ENCODE measurements around the gene TET1.

TET1 gene

GRCh38 chr10:68564712-68565111 is 4.6 kb downstream of the TET1 start:
- TF ChIP-seq PKNOX1 (IDR thresholded peaks at IDR 0.05): no peak
- no peak for TF ChIP-seq FOXK2 (IDR thresholded peaks at IDR 0.05)
- TF ChIP-seq CTBP1 (IDR thresholded peaks at IDR 0.05; ENCODE audit: borderline replicate concordance): no peak
- no peak for TF ChIP-seq LEF1 (IDR thresholded peaks at IDR 0.05; ENCODE audit: borderline replicate concordance)
- TF ChIP-seq TARDBP (IDR thresholded peaks at IDR 0.05): no peak
- no peak for TF ChIP-seq HDGF (IDR thresholded peaks at IDR 0.05; ENCODE audit: borderline replicate concordance)
- TF ChIP-seq SUZ12 (IDR thresholded peaks at IDR 0.05): no peak
- TF ChIP-seq FOXA1 (IDR thresholded peaks at IDR 0.05): no peak
- no peak for TF ChIP-seq ARNT (IDR thresholded peaks at IDR 0.05)
- no peak for TF ChIP-seq L3MBTL2 (conservative IDR thresholded peaks at IDR 0.05)
- no peak for TF ChIP-seq ELF4 (IDR thresholded peaks at IDR 0.05)
- TF ChIP-seq NFRKB (IDR thresholded peaks at IDR 0.05): no peak
- no peak for TF ChIP-seq BHLHE40 (IDR thresholded peaks at IDR 0.05; ENCODE audit: borderline replicate concordance)
- no peak for TF ChIP-seq SP1 (IDR thresholded peaks at IDR 0.05)
- TF ChIP-seq FOXM1 (IDR thresholded peaks at IDR 0.05; ENCODE audit: borderline replicate concordance): no peak
- TF ChIP-seq ZNF384 (IDR thresholded peaks at IDR 0.05): no peak
- no peak for DNase-seq (ENCODE audit: extremely low spot score)
- ChIA-PET POLR2A (no interaction called here), CTCF (interaction anchor here (1.1 kb wide), 1 partner anchor 13 kb away, joined by 8 read pairs; no protein-coding TSS in a partner anchor)

GRCh38 chr10:68565658-68566057 is 5.5 kb downstream of the TET1 start:
- CTCF ChIA-PET: interaction anchor here (0.5 to 1.1 kb wide), 2 partner anchors 14 to 16 kb away, joined by 3 to 8 read pairs; no protein-coding TSS in a partner anchor
- TF ChIP-seq TARDBP (IDR thresholded peaks at IDR 0.05) (no peak), FOXM1 (IDR thresholded peaks at IDR 0.05; ENCODE audit: borderline replicate concordance) (no peak), L3MBTL2 (conservative IDR thresholded peaks at IDR 0.05) (no peak), CTBP1 (IDR thresholded peaks at IDR 0.05; ENCODE audit: borderline replicate concordance) (no peak), ELF4 (IDR thresholded peaks at IDR 0.05) (no peak), HDGF (IDR thresholded peaks at IDR 0.05; ENCODE audit: borderline replicate concordance) (no peak), LEF1 (IDR thresholded peaks at IDR 0.05; ENCODE audit: borderline replicate concordance) (no peak), FOXK2 (IDR thresholded peaks at IDR 0.05) (no peak), BHLHE40 (IDR thresholded peaks at IDR 0.05; ENCODE audit: borderline replicate concordance) (no peak), ARNT (IDR thresholded peaks at IDR 0.05) (no peak), SP1 (IDR thresholded peaks at IDR 0.05) (no peak), NFRKB (IDR thresholded peaks at IDR 0.05) (no peak), FOXA1 (IDR thresholded peaks at IDR 0.05) (no peak), ZNF384 (IDR thresholded peaks at IDR 0.05) (no peak), PKNOX1 (IDR thresholded peaks at IDR 0.05) (no peak)
- no peak for DNase-seq (ENCODE audit: extremely low spot score)
- POLR2A ChIA-PET: no interaction called here

GRCh38 chr10:68566351-68566750 is 6.2 kb downstream of the TET1 start:
- DNase-seq (ENCODE audit: extremely low spot score): no peak
- ChIA-PET CTCF (no interaction called here), POLR2A (no interaction called here)
- TF ChIP-seq FOXA1 (IDR thresholded peaks at IDR 0.05): no peak
- no peak for TF ChIP-seq TARDBP (IDR thresholded peaks at IDR 0.05)
- no peak for TF ChIP-seq HDGF (IDR thresholded peaks at IDR 0.05; ENCODE audit: borderline replicate concordance)
- no peak for TF ChIP-seq CTBP1 (IDR thresholded peaks at IDR 0.05; ENCODE audit: borderline replicate concordance)
- TF ChIP-seq FOXM1 (IDR thresholded peaks at IDR 0.05; ENCODE audit: borderline replicate concordance): no peak
- TF ChIP-seq SP1 (IDR thresholded peaks at IDR 0.05): no peak
- TF ChIP-seq LEF1 (IDR thresholded peaks at IDR 0.05; ENCODE audit: borderline replicate concordance): no peak
- TF ChIP-seq NFRKB (IDR thresholded peaks at IDR 0.05): no peak
- TF ChIP-seq ZNF384 (IDR thresholded peaks at IDR 0.05): no peak

GRCh38 chr10:68566955-68567354 is 6.8 kb downstream of the TET1 start:
- ChIA-PET POLR2A (no interaction called here), CTCF (interaction anchor here (0.6 kb wide), 1 partner anchor 297 kb away, joined by 3 read pairs; no protein-coding TSS in a partner anchor)
- DNase-seq (ENCODE audit: extremely low spot score): no peak
- TF ChIP-seq FOXA1 (IDR thresholded peaks at IDR 0.05) (no peak), TARDBP (IDR thresholded peaks at IDR 0.05) (no peak)

- DNase-seq (ENCODE audit: extremely low spot score): no peak
- TF ChIP-seq BHLHE40 (IDR thresholded peaks at IDR 0.05; ENCODE audit: borderline replicate concordance): no peak
- TF ChIP-seq L3MBTL2 (conservative IDR thresholded peaks at IDR 0.05): no peak
- no peak for TF ChIP-seq SUZ12 (IDR thresholded peaks at IDR 0.05)
- TF ChIP-seq NFRKB (IDR thresholded peaks at IDR 0.05): no peak
- TF ChIP-seq FOXM1 (IDR thresholded peaks at IDR 0.05; ENCODE audit: borderline replicate concordance): no peak
- TF ChIP-seq ARNT (IDR thresholded peaks at IDR 0.05): no peak
- no peak for TF ChIP-seq PKNOX1 (IDR thresholded peaks at IDR 0.05)
- no peak for TF ChIP-seq FOXK2 (IDR thresholded peaks at IDR 0.05)
- TF ChIP-seq FOXA1 (IDR thresholded peaks at IDR 0.05): no peak
- TF ChIP-seq ZNF384 (IDR thresholded peaks at IDR 0.05): no peak
- no peak for TF ChIP-seq CTBP1 (IDR thresholded peaks at IDR 0.05; ENCODE audit: borderline replicate concordance)
- TF ChIP-seq SP1 (IDR thresholded peaks at IDR 0.05): no peak
- no peak for TF ChIP-seq LEF1 (IDR thresholded peaks at IDR 0.05; ENCODE audit: borderline replicate concordance)
- TF ChIP-seq ELF4 (IDR thresholded peaks at IDR 0.05): no peak
- no peak for TF ChIP-seq TARDBP (IDR thresholded peaks at IDR 0.05)
- TF ChIP-seq HDGF (IDR thresholded peaks at IDR 0.05; ENCODE audit: borderline replicate concordance): no peak
- ChIA-PET POLR2A (no interaction called here), CTCF (no interaction called here)
Measured at GRCh38 chr10:68572151-68572550, 12.0 kb downstream of the TET1 start.

GRCh38 chr10:68574051-68574450 is 13.9 kb downstream of the TET1 start:
- TF ChIP-seq L3MBTL2 (conservative IDR thresholded peaks at IDR 0.05): no peak
- no peak for TF ChIP-seq TARDBP (IDR thresholded peaks at IDR 0.05)
- no peak for TF ChIP-seq FOXM1 (IDR thresholded peaks at IDR 0.05; ENCODE audit: borderline replicate concordance)
- TF ChIP-seq ZNF384 (IDR thresholded peaks at IDR 0.05): no peak
- TF ChIP-seq ARNT (IDR thresholded peaks at IDR 0.05): no peak
- no peak for TF ChIP-seq SUZ12 (IDR thresholded peaks at IDR 0.05)
- TF ChIP-seq LEF1 (IDR thresholded peaks at IDR 0.05; ENCODE audit: borderline replicate concordance): no peak
- TF ChIP-seq HDGF (IDR thresholded peaks at IDR 0.05; ENCODE audit: borderline replicate concordance): no peak
- TF ChIP-seq FOXK2 (IDR thresholded peaks at IDR 0.05): no peak
- no peak for TF ChIP-seq SP1 (IDR thresholded peaks at IDR 0.05)
- no peak for TF ChIP-seq FOXA1 (IDR thresholded peaks at IDR 0.05)
- TF ChIP-seq NFRKB (IDR thresholded peaks at IDR 0.05): no peak
- TF ChIP-seq CTBP1 (IDR thresholded peaks at IDR 0.05; ENCODE audit: borderline replicate concordance): no peak
- no peak for TF ChIP-seq PKNOX1 (IDR thresholded peaks at IDR 0.05)
- POLR2A ChIA-PET: no interaction called here
- CTCF ChIA-PET: no interaction called here
- DNase-seq (ENCODE audit: extremely low spot score): no peak

Data from HEK293T (cell line).